ENCODE data around the gene RNF25. TPM values are rescaled to one million over a fixed set of nuclear protein-coding genes. Genes with fewer than 3 reads are reported as not detected.

RNF25 gene
- total RNA-seq, 2 experiments from 2014 or later, result 27.2 to 29.8 TPM

DNA sequence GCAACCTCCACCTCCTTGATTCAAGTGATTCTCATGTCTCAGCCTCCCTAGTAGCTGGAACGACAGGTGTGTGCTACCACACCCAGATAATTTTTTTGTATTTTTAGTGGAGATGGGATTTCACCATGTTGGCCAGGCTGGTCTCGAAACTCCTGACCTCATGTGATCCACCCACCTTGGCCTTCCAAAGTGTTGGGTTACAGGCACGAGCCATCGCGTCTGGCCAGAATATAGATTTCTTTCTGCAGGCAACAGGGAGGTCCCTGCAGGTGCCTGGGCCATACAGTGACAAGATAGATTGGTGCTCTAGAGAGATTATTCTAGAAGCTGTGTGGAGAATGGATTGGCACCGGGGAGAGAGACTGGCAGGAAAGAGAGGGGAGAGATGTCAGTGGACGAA is 50.8 kb downstream of the RNF25 start:
- no peaks in the 10 kb centered on the region for H3K27me3 Mint-ChIP-seq
- no peak overlapping the region for H3K4me3 Mint-ChIP-seq
- H3K4me1 Mint-ChIP-seq, result no peaks in the 10 kb centered on the region
- H3K9me3 Mint-ChIP-seq, result no peaks in the 10 kb centered on the region
- no peak for DNase-seq
- no peak overlapping the region for H3K27ac Mint-ChIP-seq
- H3K36me3 Mint-ChIP-seq, result no peaks in the 10 kb centered on the region

DNA sequence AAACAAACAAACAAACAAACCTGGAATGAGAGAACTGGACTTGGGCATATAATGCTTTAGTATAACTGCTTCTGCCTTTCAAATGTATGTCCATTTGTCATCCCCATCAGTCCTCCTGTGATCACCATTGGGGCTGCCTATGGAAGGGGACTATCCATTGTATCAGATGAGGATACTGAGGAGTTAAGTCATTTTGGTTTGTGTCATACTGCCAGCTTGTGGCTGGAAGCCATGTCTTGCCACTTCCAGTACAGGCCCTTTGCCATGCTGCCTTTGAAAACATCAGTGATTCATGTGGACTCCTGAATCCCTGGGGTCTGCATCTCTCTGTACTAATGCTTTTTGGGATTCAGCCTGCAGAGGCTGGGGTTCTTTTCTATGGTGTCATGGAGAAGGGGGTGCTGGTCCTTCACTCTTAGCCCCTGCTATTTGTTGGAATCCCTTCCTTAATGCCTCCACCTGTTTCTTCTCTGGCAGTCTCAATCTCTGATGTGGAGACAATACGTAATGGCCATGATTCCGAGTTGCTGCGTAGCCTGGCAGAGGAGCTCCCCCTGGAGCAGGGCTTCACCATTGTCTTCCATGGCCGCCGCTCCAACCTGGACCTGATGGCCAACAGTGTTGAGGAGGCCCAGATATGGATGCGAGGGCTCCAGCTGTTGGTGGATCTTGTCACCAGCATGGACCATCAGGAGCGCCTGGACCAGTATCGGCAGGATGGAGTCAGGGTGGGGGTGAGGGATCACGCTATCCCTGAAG is 53.5 kb downstream of the RNF25 start:
- H3K4me3 Mint-ChIP-seq, result no peak overlapping the region
- DNase-seq, result no peak
- no peaks in the 10 kb centered on the region for H3K4me1 Mint-ChIP-seq
- no peaks in the 10 kb centered on the region for H3K9me3 Mint-ChIP-seq
- H3K27me3 Mint-ChIP-seq, result no peaks in the 10 kb centered on the region
- peak overlapping the region; percentile 21 for H3K27ac Mint-ChIP-seq
- H3K36me3 Mint-ChIP-seq, result no peaks in the 10 kb centered on the region

DNA sequence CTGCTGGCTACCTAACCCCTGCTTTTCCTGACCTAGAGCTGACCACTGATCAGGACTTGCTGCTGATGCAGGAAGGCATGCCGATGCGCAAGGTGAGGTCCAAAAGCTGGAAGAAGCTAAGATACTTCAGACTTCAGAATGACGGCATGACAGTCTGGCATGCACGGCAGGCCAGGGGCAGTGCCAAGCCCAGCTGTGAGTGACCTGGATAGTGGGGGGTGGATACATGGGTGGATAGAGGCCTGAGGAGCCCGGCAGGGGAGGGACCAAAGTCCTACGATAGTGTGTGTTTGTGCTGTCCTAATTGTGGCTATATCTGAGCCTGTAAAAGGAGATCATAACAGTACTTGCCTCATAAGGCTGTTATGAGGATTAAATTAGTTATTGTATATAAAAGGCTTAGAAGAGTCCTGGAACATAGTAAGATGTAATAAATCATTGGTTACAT is 55.9 kb downstream of the RNF25 start:
- H3K27ac Mint-ChIP-seq, result no peak overlapping the region
- peaks cover 4% of the 10 kb centered on the region for H3K27me3 Mint-ChIP-seq
- H3K36me3 Mint-ChIP-seq, result no peaks in the 10 kb centered on the region
- H3K4me3 Mint-ChIP-seq, result no peak overlapping the region
- no peak for DNase-seq
- no peaks in the 10 kb centered on the region for H3K4me1 Mint-ChIP-seq
- no peaks in the 10 kb centered on the region for H3K9me3 Mint-ChIP-seq

Other genes with a start within 250 kb of the RNF25 start
- gene USP37, start 103.7 kb downstream of the RNF25 start, total RNA-seq, result 10 to 100 TPM; 29.7 to 31.2 TPM
- gene CNOT9, start 103.2 kb downstream of the RNF25 start, total RNA-seq, result 100 to 1,000 TPM; 129 to 131 TPM
- gene PLCD4, start 64.1 kb downstream of the RNF25 start, total RNA-seq, result under 1 TPM in 1 of 2 experiments, not detected in 1; 0.22 TPM
- gene ZNF142, start 12.4 kb downstream of the RNF25 start, total RNA-seq, result 10 to 100 TPM; 55.2 to 55.4 TPM
- 10 to 100 TPM; 90.3 to 96.4 TPM for gene BCS1L, start 12.3 kb downstream of the RNF25 start, total RNA-seq
- 10 to 100 TPM; 11.8 to 15.4 TPM for gene STK36, start 84 bp upstream of the RNF25 start, total RNA-seq
- gene TTLL4, start 38.8 kb upstream of the RNF25 start, total RNA-seq, result 10 to 100 TPM; 34.2 to 36.7 TPM
- gene CYP27A1, start 110.1 kb upstream of the RNF25 start, total RNA-seq, result not detected
- not detected for gene PRKAG3, start 159.8 kb upstream of the RNF25 start, total RNA-seq
- under 1 TPM in 1 of 2 experiments, not detected in 1; 0.21 TPM for gene WNT6, start 187.8 kb upstream of the RNF25 start, total RNA-seq
- 1 to 10 TPM; 6.8 to 7.1 TPM for gene WNT10A, start 208.8 kb upstream of the RNF25 start, total RNA-seq

Measured in activated naive CD8-positive, alpha-beta T cell treated with anti-CD3 and anti-CD28 coated beads for 36 hours (primary cell).